GM19467 (cell line): ENCODE results near the gene EPS15.
A peak's percentile ranks its signal among the peaks of the same experiment; 100 is the strongest.

Source experiments
- ATAC-seq: cut with Tn5 transposase; IDR thresholded peaks from one replicate; pipeline ENCODE4 v1.9.1; 2021; ENCODE audit warnings: mild to moderate bottlenecking, moderate library complexity; ENCODE audit not compliant: unreplicated experiment

Gene EPS15

DNA sequence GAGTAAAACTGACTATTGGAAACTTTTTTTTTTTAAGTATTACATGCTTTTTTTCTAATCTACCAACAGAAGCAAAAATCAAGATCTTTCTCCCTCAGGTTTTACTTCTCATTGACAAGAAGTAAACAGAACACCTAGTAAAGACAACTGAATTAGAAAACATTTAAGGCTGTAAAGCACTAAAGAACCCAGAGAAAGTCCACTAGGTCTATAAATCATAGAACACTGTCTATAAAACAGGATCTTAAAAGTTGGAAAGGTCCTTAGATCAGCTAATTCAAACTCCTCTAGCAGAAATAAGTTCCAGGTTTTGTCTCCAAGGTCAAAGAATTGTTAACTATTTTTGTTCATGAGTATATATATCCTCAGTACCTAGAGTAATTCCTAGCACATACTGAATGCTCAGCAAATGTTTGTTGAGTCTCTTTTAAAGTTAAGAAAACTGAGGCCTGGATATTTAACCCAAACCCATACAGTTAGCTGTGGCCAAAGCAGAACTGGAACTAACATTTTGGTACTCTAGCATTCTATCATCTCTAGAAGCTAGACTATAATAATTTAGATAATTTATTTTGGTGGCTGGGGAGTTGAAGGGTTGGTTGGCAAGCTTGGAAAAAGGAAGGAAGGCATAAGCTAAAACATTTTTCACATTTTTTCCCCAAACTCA is 3.0 kb downstream of the EPS15 start:
- ATAC-seq: no peak

DNA sequence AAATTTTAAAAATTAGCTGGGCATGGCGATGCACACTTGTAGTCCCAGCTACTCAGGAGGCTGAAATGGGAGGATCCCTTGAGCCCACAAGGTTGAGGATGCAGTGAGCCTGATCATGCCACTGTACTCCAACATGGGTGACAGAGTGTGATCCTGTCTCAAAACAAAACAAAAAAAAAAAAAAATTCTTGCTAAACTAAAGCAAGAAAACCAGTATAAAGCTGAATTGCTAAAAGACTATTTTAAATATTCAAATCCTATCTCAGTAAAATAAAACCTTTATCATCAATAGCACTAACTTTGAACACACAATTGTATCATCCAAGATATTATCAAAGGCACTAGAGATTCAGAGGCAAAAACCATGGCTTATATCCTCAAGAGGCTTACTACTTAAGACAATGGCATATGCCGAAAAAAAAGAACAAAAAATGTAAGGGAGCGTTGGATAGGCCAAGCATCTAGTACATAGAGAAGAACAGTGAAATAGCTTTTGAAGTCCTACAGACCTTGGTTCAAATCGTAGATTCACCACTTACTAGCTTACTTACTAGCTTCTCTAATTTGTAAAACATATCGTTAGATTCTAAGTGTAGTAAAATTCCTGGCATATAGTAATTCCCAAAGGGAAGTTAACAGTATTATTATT is 3.6 kb downstream of the EPS15 start:
- ATAC-seq: no peak

DNA sequence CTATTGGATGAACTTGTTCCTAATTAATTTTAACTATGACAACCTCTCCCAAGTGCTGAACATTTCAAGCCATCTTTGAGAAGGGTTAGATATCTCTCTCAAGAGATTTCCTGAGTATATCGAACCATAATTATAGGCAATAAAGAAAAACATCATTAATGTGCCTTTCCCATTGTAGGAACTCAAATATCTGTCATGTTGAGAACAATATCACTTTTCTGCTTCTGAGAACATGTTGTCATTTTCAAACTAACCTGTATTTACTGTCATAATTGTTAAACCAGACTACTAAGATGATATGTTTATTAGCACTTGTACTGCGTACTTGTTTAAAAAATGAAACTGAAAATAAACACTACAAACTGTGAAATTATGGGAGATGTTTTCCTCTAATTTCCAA is 4.3 kb downstream of the EPS15 start:
- no peak for ATAC-seq

DNA sequence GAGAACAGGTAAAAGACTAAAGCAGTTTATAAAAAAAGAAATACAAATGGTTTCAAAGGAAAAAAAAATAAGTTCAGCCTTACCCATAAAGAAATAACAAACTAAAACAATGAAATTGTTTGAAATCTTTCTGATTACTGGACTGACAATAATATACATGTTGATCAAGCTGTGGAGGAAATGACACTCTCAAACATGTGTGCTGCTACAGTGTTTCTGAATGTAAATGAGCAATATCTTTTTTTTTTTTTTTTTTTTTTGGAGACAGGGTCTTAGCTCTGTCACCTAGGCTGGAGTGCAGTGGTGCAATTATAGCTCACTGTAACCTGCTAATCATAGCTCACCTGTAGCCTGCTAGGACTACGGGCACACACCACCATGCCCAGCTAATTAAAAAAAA is 6.5 kb downstream of the EPS15 start:
- no peak for ATAC-seq

DNA sequence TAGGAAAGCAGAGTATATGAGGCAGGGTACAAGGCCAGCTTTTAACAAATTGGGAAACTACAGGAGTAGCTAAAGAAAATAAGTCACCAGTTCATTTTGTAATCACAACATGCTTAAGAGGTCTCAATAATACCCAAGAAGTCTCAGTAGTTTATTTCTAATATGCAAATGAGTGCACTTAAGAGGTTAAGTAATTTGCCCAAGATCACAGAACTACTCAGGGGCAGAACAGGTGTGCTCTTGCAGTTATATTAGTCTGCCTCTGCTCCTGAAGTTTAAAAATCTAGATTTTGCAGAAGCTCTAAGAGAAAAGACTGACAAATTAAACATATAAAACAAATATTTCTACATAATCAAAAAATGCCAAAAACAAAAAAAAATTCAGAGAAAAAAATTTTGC is 6.9 kb downstream of the EPS15 start:
- no peak for ATAC-seq

DNA sequence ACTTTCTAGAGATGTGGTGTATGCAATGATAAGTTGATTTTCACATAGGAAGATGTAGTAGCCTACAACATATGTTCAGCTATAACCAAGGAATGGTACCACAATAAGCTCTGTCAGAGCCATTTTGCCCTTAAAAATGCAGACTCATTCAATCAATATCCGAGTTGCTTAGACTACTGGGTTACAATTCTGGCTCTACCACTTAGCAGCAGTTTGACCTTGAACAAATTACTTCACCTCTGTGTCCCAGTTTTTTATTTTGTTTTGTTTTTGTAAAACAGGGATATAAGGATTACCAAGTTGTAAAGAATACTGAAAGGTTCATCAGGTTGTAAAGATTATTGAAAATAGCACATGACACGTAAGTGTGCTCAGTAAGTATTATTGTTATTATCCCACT is 9.3 kb downstream of the EPS15 start:
- ATAC-seq: no peak

DNA sequence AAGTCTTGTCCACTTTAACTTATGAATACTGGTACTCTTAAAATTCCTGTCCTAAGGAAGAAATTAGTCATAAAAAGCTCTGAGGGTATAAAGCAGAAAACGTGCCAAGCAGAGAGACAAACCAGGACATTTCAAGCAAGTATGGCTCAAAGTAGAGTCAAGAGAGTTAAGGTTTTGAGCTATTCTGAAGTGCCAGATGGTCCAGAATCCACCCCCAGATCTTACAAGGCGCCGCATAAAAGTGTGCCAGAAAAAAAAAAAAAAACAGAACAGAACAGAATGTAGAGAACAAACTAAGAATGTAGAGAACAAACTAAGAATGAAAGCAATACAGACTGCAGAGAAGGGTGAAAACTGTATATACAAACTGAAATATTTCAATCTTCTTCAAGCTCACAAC is 12.5 kb downstream of the EPS15 start:
- ATAC-seq: no peak

DNA sequence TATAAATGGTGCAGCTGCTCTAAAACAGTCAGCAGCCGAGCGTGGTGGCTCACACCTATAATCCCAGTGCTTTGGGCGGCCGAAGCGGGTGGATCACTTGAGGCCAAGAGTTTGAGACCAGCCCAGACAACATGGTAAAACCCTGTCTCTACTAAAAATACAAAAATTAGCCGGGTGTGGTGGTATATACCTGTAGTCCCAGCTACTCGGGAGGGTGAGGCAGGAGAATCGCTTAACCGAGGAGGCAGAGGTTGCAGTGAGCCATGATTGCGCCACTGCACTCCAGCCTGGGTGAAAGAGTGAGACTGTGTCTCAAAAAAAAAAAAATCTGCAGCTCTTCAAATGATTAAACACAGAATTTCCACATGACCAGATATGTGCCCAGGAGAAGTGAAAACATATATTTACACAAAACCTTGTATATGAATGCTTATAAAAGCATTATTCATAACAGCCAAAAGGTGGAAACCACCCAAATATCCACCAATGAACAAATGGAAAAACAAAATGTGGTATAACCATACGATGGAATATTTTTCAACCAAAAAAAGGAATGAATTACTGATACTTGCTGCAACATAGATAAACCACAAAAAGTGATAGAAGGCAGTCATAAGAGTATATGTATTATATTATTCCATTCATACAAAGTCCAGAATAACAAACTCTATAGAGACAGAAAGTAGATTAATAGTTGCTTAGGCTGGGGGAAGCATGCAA is 14.1 kb downstream of the EPS15 start:
- no peak for ATAC-seq

DNA sequence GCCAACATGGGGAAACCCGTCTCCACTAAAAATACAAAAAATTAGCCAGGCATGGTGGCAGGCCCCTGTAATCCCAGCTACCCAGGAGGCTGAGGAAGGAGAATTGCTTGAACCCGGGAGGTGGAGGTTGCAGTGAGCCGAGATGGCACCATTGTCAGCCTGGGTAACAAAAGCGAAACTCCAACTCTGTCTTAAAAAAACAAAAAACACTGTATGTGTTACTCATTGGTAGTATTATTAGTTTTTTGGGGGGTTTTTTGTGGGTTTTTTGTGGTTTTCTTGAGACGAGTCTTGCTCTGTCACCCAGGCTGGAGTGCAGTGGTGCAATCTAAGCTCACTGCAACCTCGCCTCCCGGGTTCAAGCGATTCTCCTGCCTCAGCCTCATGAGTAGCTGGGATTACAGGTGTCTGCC is 17.8 kb downstream of the EPS15 start:
- peak; percentile 68 for ATAC-seq

DNA sequence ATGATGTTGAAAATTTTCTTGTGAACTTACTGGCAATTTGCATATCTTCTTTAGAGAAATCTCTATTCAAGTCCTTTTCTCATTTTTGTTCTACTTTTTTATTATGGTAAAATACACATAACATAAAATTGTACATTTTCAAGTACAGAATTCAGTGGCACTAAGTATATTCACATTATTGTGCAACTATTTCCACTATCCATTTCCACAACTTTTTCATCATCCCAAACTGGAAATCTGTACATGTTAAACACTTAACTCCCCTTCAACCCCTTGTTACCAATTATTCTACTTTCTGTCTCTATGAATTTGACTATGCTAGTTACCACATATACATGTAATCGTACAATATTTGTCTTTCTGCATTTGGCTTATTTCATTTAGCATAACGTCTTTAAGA is 19.4 kb downstream of the EPS15 start:
- no peak for ATAC-seq

DNA sequence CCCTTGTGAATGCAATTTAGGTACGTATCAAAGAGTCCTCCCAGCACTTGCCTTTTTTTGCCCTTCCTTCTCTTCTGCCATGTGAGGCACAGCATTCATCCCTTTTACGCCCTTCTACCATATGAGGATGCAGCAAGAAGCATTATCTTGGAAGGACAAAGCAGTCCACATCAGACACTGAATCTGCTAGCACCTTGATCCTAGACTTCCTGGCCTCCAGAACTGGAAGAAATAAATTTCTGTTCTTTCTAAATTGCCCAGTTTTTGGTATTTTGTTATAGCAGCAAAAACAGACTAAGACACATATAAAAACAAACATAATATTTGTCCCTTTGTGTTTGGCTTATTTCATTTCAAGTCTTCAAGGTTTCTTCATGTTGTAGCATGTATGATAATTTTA is 20.1 kb downstream of the EPS15 start:
- no peak for ATAC-seq

- no peak for ATAC-seq
These were observed 21.7 kb downstream of the EPS15 start for GRCh38 chr1:51497340-51497739.

DNA sequence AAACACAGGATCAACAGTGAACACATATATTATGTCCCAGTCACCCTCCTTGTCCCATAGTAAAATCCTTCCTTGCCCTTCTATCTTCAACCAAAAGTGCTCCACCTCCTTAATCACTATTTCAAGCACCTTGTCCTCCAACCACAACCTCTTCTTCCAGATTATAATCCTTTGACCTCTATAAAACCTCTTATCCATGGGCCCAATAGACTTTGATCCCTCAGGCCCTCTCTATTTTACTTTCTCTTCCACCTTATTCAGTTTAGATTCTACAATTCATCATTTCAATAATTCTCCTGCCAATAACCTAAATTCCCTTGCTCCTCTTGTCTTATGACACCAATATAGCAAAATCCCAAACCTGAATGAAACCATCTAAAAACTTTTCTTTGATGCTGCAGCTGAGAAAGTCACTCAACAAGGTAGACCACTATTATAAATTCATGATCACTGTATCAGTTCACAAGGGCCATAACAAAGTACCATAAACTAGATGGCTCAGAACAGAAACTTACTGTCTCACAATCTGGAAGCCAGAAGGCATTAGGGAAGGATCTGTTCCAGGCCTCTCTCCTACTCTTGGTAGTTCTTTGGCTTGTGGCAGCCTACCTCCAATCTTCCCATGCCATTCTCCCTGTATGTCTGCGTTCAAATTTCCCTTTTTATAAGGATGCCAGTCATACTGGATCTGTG is 24.8 kb downstream of the EPS15 start:
- no peak for ATAC-seq

DNA sequence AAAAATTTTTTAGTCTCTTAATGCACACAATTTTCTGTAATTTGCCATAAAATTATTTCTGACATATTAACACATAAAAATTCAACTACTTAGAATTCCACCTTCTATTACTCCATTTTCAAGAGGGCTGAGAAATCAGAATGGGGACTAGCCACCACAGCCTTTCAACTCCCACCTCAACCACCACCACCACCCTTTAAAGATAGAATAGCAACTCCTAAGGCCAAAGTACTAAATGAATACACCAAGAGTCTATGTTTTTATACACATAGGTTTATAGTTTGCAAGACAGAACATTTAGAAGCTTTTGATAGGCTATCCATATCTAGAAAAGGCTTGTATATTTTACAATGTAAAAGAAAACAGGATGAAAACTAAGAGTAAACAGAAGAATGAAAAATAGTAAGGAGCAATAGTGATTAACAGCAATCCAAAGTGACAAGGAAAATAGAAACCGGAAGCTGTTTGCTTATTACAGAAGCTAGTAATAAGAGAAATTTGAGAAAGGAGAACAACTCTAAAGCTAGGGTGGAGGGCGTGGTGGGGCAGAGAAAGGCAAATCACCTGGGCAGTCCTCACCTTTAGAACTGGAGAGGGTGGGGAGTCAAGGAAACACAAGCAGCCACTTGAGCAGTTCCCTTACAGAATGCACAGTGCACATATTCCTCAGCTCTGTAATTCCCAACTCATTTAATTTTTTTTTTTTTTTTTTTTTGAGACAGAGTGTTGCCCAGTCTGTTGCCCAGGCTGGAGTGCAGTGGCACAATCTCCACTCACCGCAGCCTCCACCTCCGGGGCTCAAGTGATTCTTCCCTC is 27.7 kb downstream of the EPS15 start:
- no peak for ATAC-seq

- no peak for ATAC-seq
These were observed 29.6 kb downstream of the EPS15 start for GRCh38 chr1:51489472-51489871.

DNA sequence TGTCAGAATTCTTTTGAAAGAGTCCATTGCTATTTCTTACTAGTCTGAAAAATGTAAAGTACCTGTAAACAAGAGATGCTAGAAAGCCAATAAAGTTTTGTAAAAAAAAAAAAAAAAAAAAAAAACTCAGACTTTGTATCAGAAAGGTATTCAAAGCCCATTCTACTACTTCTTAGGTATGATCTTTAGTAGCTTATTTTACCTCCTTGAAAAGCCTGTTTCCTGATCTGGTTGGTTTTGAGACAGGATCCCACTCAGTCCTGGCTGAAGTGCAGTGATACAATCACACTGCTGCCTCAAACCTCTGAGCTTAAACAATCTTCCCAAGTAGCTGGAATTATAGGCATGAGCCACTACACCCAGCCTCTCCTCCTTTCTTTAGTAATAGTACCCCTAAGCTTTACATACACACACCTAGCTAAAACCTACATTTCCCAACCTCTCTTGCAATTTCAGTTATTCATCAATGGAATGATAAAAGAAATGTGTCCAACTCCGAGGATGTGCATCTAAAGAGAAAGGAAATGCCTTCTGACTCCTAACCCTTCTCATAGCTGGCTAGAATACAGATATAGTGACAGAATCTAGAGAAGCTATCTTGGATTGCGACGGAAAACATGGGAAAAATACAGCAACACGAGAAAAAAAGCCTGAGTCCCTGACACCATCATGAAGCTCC is 30.6 kb downstream of the EPS15 start:
- ATAC-seq: no peak

GRCh38 chr1:51487628-51488027 is 31.4 kb downstream of the EPS15 start:
- ATAC-seq: no peak

GRCh38 chr1:51484591-51484990 is 34.5 kb downstream of the EPS15 start:
- ATAC-seq: no peak

DNA sequence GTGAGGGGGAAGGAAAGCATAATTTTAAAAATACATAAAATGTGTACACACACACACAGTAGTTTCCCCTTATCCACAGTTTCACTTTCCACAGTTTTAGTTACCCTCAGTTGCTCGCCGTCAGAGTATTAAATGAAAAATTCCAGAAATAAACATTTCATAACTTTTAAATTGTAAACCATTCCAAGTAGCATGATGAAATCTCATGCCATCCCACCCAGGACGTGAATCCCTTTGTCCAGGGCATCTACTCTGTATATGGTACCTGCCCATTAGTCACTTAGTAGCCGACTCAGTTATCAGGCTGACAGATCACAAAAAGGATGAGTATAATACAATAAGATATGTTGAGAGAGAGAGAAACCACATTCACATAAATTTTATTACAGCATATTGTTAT is 36.2 kb downstream of the EPS15 start:
- no peak for ATAC-seq
